HepG2 (cell line): Measurements from ENCODE around the gene FAIM2. TPM values are rescaled to one million over a fixed set of nuclear protein-coding genes. Genes with fewer than 3 reads are reported as not detected.

ENCODE experiments used
- CREB1 ChIP-seq, 2 experiments: fragments of 450-650 bp in 1 of 2; IDR thresholded peaks; 2 replicates each; pipeline ENCODE4 v1.6.1; 2016 to 2017; ENCODE audit warnings: control low read depth in 1 of 2, mild to moderate bottlenecking in 1 of 2, missing compliant biosample characterization in 1 of 2, missing genetic modification characterization in 1 of 2
- ZHX2 ChIP-seq, 2 experiments: sonication (generic) in 1 of 2; formaldehyde crosslinking in 1 of 2; IDR thresholded peaks; 2 replicates each; pipeline versions ENCODE4 v1.6.1 to v1.9.0; 2014 to 2022; ENCODE audit warnings: antibody characterized with exemption in 1 of 2, borderline replicate concordance in 1 of 2, inconsistent platforms in 1 of 2, low read depth in 1 of 2, missing genetic modification reagents in 1 of 2
- ZNF281 ChIP-seq: sonication (generic); formaldehyde crosslinking; IDR thresholded peaks from 2 replicates; pipeline ENCODE4 v1.4.0; 2020; ENCODE audit warnings: missing genetic modification reagents, borderline replicate concordance
- ZUFSP ChIP-seq: sonication (generic); formaldehyde crosslinking; IDR thresholded peaks from 2 replicates; pipeline ENCODE4 v1.9.0; 2021; ENCODE audit warnings: missing genetic modification reagents, mild to moderate bottlenecking, borderline replicate concordance
- polyA plus RNA-seq, 8 experiments: library from polyadenylated mRNA; depleted of rRNA in 3 of 8; stranded (reverse) in 7 of 8; unstranded in 1 of 8; fragments of >200 nt; fragmentation: Illumina TruSeq in 4 of 8; extraction: Trizol in 4 of 8; gene quantifications; 2 replicates each; pipeline versions ENCODE4 v1.2.1 to v1.2.3, GENCODE V29; 2011 to 2016; ENCODE audit warnings: low read depth in 4 of 8, missing spikeins in 1 of 8, mixed read lengths in 1 of 8; ENCODE audit not compliant: insufficient read depth in 1 of 8
- total RNA-seq, 5 experiments: library from RNA; depleted of rRNA; stranded (reverse); fragments of >200 nt; fragmentation: Illumina TruSeq; extraction: Trizol; gene quantifications; 2 replicates each; pipeline ENCODE4 v1.2.3, GENCODE V29; 2016; ENCODE audit warnings: low read depth in 1 of 5

Gene FAIM2
- total and polyA plus RNA-seq, 2 of the 13 experiments (the other 11 are each of a cell fraction or from before 2014, with no cell fraction given): not detected

GRCh38 chr12:49869816-49870500 is 33.7 kb downstream of the FAIM2 start (continued):
- TF ChIP-seq ZHX2 (IDR thresholded peaks at IDR 0.05; ENCODE audit: low read depth) (no peak), ZHX2 (CRISPR knock-in tag; IDR thresholded peaks at IDR 0.05; ENCODE audit: borderline replicate concordance) (no peak), ZNF281 (CRISPR knock-in tag) (no peak), ZUFSP (CRISPR knock-in tag) (no peak), CREB1 (IDR thresholded peaks at IDR 0.05) (no peak), CREB1 (CRISPR knock-in tag; IDR thresholded peaks at IDR 0.05) (no peak)
